ENCODE data around the gene TMED8. TPM values are rescaled to one million over a fixed set of nuclear protein-coding genes. Genes with fewer than 3 reads are reported as not detected.

The TMED8 gene
- total and polyA plus RNA-seq, 2 of the 13 experiments (the other 11 are each of a cell fraction or from before 2014, with no cell fraction given): 6.0 to 11.7 TPM

- TF ChIP-seq MXI1 (IDR thresholded peaks at IDR 0.05; ENCODE audit: borderline replicate concordance, low read depth, low read length) (peak; percentile 88; the same call in 2 of the 3 replicates), MAF1 (CRISPR knock-in tag; IDR thresholded peaks at IDR 0.05; ENCODE audit: borderline replicate concordance) (peak; percentile 58; the same call in 1 of the 2 replicates), ZNF18 (CRISPR knock-in tag; IDR thresholded peaks at IDR 0.05; ENCODE audit: insufficient replicate concordance) (no peak), LRRFIP1 (CRISPR knock-in tag; conservative IDR thresholded peaks at IDR 0.05) (no peak), TFDP2 (CRISPR knock-in tag; IDR thresholded peaks at IDR 0.05) (peak; percentile 35; the same call in 1 of the 2 replicates), ZMYM3 (CRISPR knock-in tag; IDR thresholded peaks at IDR 0.05) (no peak), MLX (CRISPR knock-in tag; IDR thresholded peaks at IDR 0.05) (no peak), NCOA1 (CRISPR knock-in tag; IDR thresholded peaks at IDR 0.05) (no peak), CHD4 (IDR thresholded peaks at IDR 0.05; ENCODE audit: borderline replicate concordance, low read length) (no peak), ZNF121 (CRISPR knock-in tag; IDR thresholded peaks at IDR 0.05) (no peak), ZNF12 (CRISPR knock-in tag; IDR thresholded peaks at IDR 0.05) (no peak), KLF11 (CRISPR knock-in tag; IDR thresholded peaks at IDR 0.05) (no peak), ZNF644 (CRISPR knock-in tag; IDR thresholded peaks at IDR 0.05; ENCODE audit: low read depth) (no peak), HNF4A (CRISPR knock-in tag; IDR thresholded peaks at IDR 0.05) (no peak), HIVEP1 (CRISPR knock-in tag; IDR thresholded peaks at IDR 0.05) (peak; percentile 81), XRCC5 (optimal IDR thresholded peaks at IDR 0.05; ENCODE audit: low read length) (no peak), ZNF652 (CRISPR knock-in tag; IDR thresholded peaks at IDR 0.05; ENCODE audit: borderline replicate concordance, low read depth) (no peak), MXD3 (CRISPR knock-in tag; IDR thresholded peaks at IDR 0.05) (0 out of 2 replicates have a peak, but pooled peaks have one; percentile 41), ATF3 (CRISPR knock-in tag; IDR thresholded peaks at IDR 0.05) (no peak), FLYWCH1 (CRISPR knock-in tag; IDR thresholded peaks at IDR 0.05) (no peak), ZNF660 (CRISPR knock-in tag; IDR thresholded peaks at IDR 0.05; ENCODE audit: borderline replicate concordance, low read depth) (no peak), DPF2 (CRISPR knock-in tag; IDR thresholded peaks at IDR 0.05; ENCODE audit: borderline replicate concordance, low read depth) (no peak), ARHGAP35 (CRISPR knock-in tag; IDR thresholded peaks at IDR 0.05; ENCODE audit: borderline replicate concordance) (no peak; the same call in 1 of the 2 replicates), RAD51 (IDR thresholded peaks at IDR 0.05; ENCODE audit: borderline replicate concordance) (no peak), ZNF747 (CRISPR knock-in tag; IDR thresholded peaks at IDR 0.05; ENCODE audit: borderline replicate concordance) (no peak)
Observed at GRCh38 chr14:77376771-77377501, at the start of gene TMED8, which contains the start of gene SAMD15 (continued).
